GM03348 (cell line): ENCODE data around the gene MMP26.

Source experiments
- DNase-seq: peaks from one replicate; pipeline ENCODE4 v3.0.0; 2012; ENCODE audit warnings: low spot score

MMP26 gene

DNA sequence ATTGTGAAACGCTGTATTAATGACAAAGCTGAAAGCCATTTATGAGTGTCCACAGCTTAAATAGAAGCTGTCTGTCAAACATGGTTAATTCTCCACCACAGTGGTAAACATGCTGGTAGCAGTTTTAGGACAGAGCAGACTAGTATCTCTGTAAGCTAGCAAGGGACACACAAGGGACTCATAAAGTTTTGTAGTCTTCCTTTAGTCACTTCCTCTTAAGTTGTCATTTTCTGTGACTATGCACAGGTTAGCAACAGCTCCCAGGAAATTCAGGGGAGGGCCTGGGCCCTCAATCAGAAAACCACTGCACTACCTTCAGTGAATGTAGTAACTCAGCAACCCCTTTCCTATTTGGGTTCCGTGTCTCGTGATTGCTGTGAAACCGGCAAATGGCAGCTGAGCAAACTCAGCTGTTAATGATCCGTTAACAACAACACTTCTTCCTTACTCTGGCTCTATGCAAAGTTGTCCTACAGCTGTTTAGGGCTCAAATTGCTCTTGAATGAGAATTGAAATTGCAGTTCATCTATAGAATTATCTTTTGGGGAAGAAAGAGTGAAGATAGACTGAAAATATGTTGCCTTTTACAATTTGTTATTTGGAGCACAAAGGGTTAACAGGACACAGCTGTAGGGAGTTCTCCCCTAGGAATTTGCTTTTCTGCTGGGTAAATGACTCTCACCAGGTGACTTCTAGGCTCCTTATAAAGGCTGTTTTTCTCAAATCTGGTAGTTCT lies at the start of gene MMP26:
TSS of gene MMP26 (plus strand) at position 731 of the 736 bp plus-strand sequence.
- no peak for DNase-seq

DNA sequence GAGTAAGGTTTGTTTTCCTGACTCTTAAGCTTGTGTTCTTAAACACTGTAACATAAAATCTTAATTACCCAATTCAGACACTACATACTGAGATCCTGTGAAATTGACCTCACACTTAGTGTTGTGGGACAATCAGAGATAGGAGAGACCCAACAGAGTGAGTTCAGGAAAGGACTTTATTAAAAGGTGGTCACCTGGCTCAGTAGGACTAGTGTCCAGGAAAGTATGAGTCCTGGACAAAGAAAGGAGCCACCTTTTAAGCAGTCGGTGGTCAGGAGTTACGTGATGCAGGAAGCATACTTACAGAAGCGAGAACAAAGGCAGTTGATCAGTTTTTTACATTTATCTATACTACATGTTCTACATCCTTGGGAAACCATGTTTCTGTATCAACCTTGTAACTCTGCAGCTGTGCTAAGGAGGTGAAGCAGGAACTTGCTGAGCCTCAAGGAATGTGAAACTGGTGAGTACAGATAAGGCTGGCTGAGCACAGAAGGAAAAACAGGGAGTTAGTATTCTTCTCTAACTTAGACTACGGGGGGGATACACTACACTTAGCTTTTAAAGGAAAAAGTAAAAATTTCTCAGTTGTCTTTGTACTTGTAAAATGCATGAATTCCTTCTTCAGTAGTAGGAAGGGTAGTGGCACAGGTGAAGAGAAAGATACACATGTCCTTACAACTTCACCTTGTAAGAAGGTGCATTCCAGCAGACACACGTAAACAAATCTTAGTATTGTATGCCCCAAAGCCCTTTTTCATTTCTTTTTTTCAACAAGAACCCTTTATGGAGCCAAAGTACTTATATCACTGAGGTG lies 45.7 kb upstream of the MMP26 start:
- no peak for DNase-seq

DNA sequence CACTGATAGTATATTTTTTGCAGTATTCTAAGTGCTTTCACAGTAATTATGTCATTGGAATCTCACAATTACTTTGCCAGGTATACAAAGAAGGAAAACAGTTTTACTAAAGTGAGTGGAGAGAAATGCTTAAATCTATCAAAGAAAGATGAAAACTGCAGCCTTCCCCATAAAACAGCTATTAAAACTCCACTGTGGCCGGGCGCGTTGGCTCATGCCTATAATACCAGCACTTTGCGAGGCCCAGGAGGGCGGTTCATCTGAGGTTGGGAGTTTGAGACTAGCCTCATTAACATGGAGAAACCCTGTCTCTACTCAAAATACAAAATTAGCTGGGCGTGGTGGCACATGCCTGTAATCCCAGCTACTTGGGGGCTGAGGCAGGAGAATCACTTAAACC lies 41.7 kb upstream of the MMP26 start:
- DNase-seq = no peak

DNA sequence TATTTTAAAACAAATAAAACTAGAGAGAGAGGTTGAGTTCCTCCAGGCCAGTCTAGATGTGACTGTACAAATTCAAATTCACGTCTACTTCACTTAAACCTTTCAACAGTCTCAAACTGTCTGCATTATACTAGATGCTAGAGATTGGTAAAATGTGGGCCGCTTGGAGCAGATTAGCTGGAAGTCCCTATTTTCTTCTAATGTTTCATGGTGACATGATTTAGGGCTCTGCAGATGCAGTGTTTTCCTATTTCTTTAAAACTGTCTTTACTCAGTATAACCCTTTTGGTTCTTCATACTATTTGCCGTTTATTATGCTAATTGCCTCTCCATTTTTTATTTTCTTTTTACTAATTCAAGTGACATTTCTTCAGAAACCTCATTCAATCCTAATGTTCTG lies 40.4 kb upstream of the MMP26 start:
- no peak for DNase-seq

DNA sequence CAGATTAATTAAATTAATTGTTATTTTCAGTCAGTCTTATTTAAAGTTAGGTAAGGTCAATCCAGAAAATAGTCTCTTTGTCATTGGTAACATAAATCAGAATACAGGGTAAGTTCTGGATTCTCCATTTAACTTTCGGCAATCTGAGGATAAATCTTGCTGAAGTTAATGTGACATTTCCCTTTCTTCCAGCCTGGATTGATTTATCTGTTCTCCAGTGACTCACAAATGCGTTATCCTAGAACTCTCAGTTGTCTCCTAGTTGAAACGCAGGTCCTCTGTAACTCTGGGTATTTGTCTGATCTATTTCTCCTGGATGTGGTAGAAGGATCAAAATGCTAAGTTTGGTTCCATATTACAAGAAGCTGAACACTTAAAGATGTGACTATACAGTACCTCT lies 39.8 kb upstream of the MMP26 start:
- DNase-seq = no peak

DNA sequence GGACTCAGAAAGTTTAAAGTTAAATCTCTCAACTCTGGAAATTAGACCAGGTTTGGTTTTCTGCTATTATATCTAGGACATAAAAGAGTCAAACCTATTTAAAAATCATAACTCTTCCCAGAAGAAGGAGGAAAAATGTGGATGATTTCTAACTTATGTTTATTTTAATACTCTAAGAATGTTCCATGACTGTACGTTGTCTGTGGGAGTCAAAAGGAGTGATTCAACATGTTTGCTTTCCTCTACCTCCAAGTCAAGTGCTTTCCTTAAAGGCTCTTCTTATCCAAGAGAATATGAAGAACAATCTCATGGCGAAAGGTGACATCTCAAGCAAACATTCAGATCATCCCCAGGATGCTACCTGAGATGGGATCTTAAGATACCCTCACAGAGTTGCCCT lies 39.2 kb upstream of the MMP26 start:
- no peak for DNase-seq

DNA sequence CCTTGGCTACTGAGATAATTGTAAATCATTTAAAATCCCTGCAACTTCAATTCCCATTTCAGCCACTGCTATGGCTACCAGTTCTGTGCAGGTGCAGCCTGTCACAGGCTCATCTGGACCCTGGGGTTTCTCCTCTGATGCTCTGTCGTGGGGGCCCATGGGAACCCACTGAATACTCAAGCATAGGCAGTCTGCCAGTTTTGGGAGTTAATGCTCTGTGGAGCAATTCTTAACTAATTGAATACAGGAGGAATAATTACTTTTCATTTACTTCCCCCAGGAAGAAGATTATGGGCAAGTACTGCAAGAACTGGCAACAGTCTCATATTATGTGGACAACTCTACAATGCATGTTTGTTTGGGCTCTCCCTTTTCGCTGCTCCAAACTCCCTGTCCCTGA lies 32.8 kb upstream of the MMP26 start:
- no peak for DNase-seq

DNA sequence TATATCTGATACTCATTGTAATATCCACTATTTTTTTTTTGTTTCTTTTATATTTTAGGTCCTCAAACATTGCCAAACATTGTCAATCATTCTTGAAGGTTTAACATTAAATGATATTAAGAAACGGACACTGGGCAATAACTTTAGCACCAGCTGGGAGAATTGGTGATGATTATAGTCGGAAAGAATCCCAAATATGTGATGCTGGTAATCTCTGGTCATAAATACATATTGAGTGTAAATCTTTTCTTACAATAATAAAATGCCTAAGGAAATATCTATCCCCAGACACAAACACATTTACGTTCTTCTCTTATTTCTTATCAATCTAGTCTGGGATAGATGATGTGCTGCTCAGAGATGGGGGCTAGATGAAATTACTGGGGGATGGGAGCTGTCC lies 32.1 kb upstream of the MMP26 start:
- peak; percentile 13 for DNase-seq

DNA sequence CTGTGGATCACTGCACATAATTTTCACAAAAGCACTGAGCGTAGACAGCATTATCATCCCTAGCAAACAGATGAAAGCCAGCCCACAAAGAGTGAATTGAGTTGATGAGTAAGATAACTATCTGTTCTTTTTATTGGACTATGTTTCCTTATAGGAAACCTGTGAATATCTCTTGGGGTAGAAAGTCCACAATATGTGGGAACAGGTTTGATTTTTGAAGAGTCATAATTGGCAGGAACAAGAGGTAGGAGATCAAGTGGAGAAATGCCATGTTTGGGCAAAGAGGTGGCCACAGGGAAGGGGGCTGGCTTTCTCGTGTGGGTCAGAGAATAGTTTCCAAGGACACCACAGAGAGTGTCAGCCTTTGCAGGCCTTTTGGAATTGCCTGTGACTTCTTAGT lies 30.8 kb upstream of the MMP26 start:
- no peak for DNase-seq

DNA sequence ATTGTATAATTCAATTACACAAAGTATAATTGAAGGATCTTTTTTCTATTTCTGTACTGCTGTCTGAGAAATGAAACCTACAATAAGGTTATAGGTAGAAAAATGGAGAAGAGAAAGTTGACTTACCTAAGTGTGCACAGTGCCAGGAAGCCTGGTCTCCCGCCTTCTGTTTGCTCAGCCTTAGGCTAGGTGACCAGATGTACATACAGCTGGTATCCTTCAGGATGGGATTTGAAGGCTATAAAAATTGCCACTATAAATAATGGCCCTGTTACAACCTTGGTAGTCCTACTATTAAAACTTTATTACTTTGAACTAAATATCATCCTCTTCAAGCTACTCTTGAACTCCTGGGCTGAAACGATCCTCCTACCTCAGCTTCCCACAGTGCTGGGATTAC lies 26.6 kb upstream of the MMP26 start:
- no peak for DNase-seq

DNA sequence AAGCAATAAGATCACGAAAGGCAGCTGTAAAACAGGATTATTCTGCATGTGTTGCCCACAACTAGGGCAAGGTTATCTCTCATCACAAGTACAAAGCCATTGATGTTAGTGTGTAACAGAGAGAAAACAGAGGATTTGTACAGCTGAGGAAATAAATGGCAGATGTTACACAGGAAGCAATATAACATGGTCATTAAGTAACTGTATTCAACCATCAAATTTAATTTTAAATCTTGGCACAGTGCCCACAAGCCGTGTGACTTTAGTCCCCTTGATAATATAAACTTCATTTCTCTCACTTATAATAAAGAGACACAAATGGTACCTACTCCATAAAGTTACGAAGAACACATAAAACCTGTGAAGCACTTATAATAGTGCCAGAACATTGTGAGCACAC lies 24.2 kb upstream of the MMP26 start:
- DNase-seq = no peak

DNA sequence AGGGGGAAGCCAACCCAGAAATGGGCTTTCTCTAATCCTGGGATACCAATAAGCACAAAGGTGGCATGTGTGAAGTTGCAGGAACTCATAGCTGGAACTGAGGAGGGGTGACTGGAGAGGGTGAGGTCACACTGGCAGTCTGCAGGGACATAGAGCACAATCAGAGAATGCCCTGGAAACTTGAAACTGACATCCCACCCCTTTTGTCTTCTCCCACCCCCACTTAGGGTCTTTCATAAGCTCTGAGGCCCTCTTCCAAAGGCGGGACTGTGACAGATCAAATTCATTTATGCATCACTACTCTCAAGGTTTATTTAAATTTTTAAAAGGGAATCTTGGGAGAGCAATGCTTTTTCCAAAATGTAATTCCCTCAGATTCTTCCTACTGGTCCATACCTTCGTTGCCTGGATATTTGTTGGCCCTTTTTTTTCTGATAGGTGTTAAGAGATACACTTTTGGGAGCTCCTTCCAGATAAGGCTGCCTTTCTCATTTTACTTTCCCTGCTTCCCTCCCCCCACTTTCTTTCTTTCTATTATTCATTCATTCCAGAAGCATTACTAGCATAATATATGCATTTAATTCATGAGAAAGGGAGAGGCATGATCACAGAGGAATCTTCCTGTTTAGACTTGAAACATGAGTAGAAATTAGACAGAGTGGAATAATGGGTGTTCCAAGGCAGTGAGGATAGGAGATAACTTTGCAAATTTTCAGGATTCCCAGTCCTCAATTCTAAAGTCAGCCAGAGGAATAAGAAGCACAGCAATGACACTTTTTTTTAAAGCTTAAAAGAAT lies 21.8 kb upstream of the MMP26 start:
- no peak for DNase-seq

DNA sequence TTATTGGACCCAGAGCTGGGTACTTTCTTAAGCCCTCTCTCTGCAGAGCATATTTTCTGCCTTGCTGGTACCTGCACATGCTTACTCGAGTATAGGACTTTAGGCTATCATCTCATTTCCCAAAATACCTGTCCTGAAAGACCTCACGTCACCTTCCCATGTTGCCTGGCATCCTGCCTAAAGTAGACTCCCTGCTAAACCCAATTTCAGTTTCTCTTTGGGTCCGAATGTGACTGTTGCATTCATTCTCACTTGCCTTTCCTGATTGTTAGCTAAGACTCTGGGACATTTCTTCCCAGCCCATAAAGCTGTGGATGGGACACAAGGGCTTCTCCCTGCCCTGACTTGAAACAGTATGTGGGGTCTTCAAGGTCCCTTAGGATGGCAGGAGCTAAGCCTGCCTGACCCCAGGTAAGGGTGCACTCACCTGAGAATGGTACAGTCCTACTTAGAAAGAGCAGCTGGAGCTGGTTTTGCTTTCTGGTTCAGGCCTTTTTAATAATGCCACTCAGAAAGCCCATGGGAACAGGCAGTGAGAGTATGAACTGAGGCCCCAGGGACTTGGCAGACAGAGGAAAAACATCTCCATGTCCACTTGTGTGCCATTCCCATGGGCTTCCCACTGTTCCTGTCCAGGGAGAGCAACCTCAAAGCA lies 19.8 kb upstream of the MMP26 start:
- no peak for DNase-seq

DNA sequence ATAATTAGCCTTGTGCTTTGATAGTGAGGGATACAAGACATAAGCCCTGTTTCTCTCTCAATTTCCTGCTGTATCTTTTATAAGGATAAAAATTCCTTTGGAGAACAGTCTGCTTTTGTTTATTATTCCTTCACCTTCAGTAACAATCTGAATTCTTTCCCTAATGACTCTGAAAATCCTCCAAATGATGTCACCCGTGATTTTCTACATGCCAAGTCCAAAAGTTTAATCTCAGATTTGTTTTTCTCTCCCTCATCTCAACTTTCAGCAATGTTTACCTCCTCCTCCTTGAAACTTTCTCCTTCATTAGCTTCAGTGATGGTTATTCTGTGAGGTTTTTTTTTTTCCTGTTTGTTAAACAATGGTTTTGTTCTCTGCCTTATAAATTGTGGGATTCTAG lies 9.1 kb upstream of the MMP26 start:
- DNase-seq = no peak

DNA sequence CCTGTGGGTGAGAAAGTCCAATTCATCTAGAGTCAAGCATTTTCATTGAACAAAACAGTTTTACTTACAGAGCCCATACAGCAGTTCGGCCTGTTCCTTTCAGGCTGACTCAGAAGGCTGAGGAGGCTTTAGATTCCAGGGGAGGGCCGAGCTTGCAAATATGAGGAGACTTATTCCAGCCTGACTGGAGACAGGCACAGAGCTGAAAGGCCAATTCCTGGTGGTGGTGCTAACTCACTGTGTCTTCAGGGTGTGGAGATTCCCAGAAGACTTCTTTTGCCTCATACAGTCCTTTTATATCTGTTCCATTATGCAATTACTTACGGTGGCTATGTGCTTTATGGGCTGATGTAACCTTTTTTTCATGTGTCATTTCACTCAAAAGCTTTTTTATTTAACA lies 7.0 kb upstream of the MMP26 start, which contains the start of gene OR51E2:
TSS of gene OR51E2 (minus strand) at position 269 of the 400 bp plus-strand sequence. CDS start 15,142 bp downstream, outside the sequence.
- DNase-seq = peak; percentile 7

DNA sequence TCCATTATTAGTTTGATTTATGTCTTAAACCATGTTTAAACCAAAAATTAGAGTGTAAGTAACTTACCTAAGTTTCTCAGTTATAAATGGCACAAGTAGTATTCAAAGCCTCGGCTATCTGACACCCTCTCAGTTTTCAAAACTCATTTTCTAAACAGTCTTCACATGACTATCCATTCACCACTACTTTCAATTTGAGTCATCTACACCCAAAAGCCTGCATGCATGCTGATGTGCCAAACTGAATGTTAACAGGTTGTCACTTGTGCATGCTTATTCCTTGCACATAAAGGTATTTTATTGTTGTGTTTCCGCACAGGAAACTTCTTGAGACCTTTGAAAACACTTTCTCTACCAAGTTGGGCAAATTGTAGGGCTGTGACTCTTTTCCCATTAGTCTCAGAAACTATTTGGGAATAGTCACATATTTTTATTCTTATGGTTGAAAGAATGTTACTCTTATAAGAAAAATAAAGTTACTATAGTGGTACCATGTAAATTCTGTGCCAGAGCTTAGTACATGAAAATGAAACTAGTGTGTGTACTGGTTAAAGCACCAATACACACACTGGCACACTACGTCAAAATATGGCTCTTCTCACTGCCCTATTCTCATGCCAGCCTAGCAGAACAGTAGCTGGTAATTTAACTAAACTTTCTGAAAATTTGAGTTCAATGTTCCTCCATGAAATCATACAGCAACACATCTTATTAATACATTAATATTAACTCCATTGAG lies 4.7 kb upstream of the MMP26 start:
- DNase-seq = no peak

DNA sequence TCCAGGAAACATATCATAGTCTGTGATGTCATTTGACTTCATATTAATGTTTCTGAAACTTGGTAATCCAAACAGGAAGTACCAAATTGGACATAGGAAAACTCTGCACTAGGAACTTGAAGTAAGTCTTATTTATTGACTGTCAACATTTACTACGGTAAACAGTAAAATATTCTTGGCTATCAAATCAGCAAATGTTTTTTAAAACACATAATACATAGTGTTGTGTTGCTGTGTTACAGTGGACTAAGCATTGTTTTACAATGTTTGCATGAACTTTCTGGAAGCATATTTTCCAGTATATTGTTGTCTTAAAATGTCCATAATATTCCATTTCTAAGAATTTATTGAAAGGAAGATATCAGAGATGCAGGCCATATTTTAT lies 4.2 kb upstream of the MMP26 start:
- DNase-seq = no peak

DNA sequence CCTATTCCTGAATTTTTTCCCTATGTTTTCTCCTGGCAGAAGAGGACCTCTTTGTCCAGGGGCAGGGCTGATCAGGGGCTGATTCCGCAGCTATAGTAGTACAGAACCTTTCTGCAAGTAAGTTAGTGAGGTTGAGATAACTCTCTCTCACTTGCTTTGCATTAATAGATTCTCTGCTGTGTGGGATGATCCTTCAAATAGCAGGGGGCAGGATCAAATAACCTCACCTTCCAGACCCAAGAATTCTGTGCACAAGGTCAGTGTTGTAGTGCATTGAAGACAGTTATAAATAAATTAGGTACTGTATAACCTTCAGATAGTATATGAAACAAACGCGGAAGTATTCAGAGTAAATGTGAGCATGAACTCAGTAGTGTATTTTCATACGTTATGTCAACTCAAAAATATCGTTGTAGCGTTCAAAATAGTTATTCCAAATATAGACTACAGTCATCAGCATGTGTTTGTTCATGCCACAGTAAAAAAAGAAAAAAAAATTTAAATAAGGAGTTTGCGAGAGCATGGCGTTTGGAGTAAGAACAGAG lies 278 bp downstream of the MMP26 start:
- DNase-seq = no peak

DNA sequence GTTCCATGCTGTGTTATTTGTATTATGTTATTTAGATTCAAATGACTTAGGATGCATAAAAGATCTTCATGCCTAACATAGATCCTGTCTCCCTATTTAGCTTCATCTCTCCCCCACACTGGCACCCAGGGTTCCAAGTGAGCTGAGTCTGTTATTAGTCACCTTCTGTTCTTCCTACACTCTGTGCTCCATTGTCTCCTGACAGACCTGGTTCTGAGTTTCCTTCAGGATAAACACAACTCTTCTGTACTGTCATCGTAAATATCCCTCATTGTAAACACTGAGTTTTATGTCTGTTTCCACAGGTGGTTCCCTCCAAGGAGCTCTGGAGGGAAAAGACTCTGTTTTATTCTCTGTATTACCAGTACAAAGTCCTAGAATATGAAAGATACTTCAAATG lies 8.7 kb downstream of the MMP26 start:
- DNase-seq = no peak

DNA sequence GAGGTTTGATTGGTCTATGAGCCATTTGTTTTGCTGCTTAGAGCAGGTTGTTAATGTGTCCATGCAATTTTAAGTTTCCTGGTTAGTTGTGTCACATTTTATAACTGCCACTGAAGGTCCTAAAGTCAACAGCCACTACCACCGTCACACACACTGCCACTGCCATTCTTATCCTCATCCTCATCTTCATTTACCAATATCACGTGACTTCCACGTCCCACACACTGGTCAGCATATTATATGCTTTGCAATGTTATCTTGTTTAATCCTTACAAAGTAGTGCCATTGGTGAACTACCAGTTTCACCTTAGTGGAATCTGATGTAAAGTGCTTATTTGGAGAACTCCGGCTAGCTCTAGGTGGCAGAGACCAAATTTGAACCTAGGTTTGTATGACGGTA lies 9.7 kb downstream of the MMP26 start:
- DNase-seq = no peak
